ENCODE measurements around the gene RILPL1.
"Not testable (repeated sequence)": the region's sequence is repeated elsewhere in the genome, so short reads cannot be mapped to it uniquely, and the experiment has no call there.

DNA sequence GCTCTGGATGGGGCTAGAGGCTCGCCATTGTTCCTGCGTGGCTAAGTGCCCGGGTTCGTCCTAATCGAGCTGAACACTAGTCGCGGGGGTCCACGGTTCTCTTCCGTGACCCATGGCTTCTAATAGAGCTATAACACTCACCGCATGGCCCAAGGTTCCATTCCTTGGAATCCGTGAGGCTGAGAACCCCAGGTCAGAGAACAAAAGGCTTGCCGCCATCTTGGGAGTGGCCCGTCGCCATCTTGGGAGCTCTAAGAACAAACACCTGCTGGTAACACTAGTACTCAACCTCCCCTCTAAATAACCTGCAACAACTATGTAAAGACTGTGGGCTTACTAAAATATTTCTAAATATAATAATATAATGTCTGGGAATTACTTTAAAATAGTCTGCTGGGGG lies 25.0 kb upstream of the RILPL1 start:
- TF ChIP-seq, protein P1, sequence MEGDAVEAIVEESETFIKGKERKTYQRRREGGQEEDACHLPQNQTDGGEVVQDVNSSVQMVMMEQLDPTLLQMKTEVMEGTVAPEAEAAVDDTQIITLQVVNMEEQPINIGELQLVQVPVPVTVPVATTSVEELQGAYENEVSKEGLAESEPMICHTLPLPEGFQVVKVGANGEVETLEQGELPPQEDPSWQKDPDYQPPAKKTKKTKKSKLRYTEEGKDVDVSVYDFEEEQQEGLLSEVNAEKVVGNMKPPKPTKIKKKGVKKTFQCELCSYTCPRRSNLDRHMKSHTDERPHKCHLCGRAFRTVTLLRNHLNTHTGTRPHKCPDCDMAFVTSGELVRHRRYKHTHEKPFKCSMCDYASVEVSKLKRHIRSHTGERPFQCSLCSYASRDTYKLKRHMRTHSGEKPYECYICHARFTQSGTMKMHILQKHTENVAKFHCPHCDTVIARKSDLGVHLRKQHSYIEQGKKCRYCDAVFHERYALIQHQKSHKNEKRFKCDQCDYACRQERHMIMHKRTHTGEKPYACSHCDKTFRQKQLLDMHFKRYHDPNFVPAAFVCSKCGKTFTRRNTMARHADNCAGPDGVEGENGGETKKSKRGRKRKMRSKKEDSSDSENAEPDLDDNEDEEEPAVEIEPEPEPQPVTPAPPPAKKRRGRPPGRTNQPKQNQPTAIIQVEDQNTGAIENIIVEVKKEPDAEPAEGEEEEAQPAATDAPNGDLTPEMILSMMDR (IDR thresholded peaks at IDR 0.05): not testable (repeated sequence)
- TF ChIP-seq POLR2A (IDR thresholded peaks at IDR 0.05): not testable (repeated sequence)

All from right lobe of liver (tissue), 4 donors.